DMS153 treated with DMSO at 0.1 percent for 48 hours (cell line): Measurements from ENCODE around the gene SLC12A9.
"Not testable (repeated sequence)": the region's sequence is repeated elsewhere in the genome, so short reads cannot be mapped to it uniquely, and the experiment has no call there.

Experiments used
- DNase-seq: peaks from one replicate; lab custom pipeline; 2025; ENCODE audit not compliant: unreplicated experiment; lab: John Stamatoyannopoulos, UW

Gene SLC12A9

GRCh38 chr7:100894860-100895700, 42.6 kb downstream of the SLC12A9 start:
- no peak for DNase-seq

- DNase-seq: no peak
These were observed 43.1 kb downstream of the SLC12A9 start, which contains the start of gene ACHE for GRCh38 chr7:100895701-100895955. Gene ACHE, minus strand, starts transcription at chr7:100895888. Its CDS starts 1,656 bp downstream, at chr7:100894232.

- no peak for DNase-seq
These were observed 43.6 kb downstream of the SLC12A9 start for GRCh38 chr7:100895956-100896731.

GRCh38 chr7:100896732-100897608, 44.5 kb downstream of the SLC12A9 start:
- no peak for DNase-seq

- no peak for DNase-seq
These were observed 45.4 kb downstream of the SLC12A9 start for GRCh38 chr7:100897772-100898454.

- no peak for DNase-seq
These were observed 46.9 kb downstream of the SLC12A9 start for GRCh38 chr7:100899432-100899831.

- no peak for DNase-seq
These were observed 48.5 kb downstream of the SLC12A9 start for GRCh38 chr7:100900978-100901377.

GRCh38 chr7:100901921-100902332, 49.4 kb downstream of the SLC12A9 start:
- DNase-seq: no peak

GRCh38 chr7:100902638-100903037, 50.1 kb downstream of the SLC12A9 start:
- no peak for DNase-seq

- DNase-seq: no peak
These were observed 56.0 kb downstream of the SLC12A9 start for GRCh38 chr7:100908512-100908911.

- not testable (repeated sequence) for DNase-seq
These were observed 57.9 kb downstream of the SLC12A9 start for GRCh38 chr7:100910443-100910842.

- DNase-seq: no peak
These were observed 59.0 kb downstream of the SLC12A9 start for GRCh38 chr7:100911484-100911883.

- DNase-seq: no peak
These were observed 61.8 kb downstream of the SLC12A9 start for GRCh38 chr7:100914208-100914878.

GRCh38 chr7:100914879-100915447, 62.5 kb downstream of the SLC12A9 start:
- no peak for DNase-seq
